Subcutaneous abdominal adipose tissue (tissue), 5 donors: ENCODE results near the gene ADORA1.

Source experiments
- H3K27ac ChIP-seq: one replicate; pipeline ENCODE4 v1.7.0; 2013; ENCODE audit warnings: low read depth, mild to moderate bottlenecking, inconsistent platforms, low read length, moderate library complexity
- H3K27me3 ChIP-seq, 5 donors: one replicate each; pipeline ENCODE4 v1.7.0; 2013; ENCODE audit warnings: low read length in 5 of 5, inconsistent platforms in 1 of 5; ENCODE audit not compliant: control insufficient read depth in 5 of 5, insufficient read depth in 4 of 5
- H3K36me3 ChIP-seq, 5 donors: one replicate each; pipeline ENCODE4 v1.7.0; 2013; ENCODE audit warnings: low read length in 5 of 5; ENCODE audit not compliant: control insufficient read depth in 5 of 5, insufficient read depth in 5 of 5
- H3K4me1 ChIP-seq, 5 donors: one replicate each; pipeline ENCODE4 v1.7.0; 2013; ENCODE audit warnings: low read length in 5 of 5, mild to moderate bottlenecking in 3 of 5, moderate library complexity in 1 of 5; ENCODE audit not compliant: control insufficient read depth in 5 of 5, insufficient read depth in 5 of 5
- H3K4me3 ChIP-seq, 5 donors: one replicate each; pipeline ENCODE4 v1.7.0; 2013; ENCODE audit warnings: low read length in 5 of 5, low read depth in 1 of 5
- H3K9ac ChIP-seq, 5 donors: one replicate each; pipeline ENCODE4 v1.7.0; 2013; ENCODE audit warnings: low read length in 5 of 5, mild to moderate bottlenecking in 4 of 5, moderate library complexity in 3 of 5
- H3K9me3 ChIP-seq, 5 donors: one replicate each; pipeline ENCODE4 v1.7.0; 2013; ENCODE audit warnings: low read length in 5 of 5; ENCODE audit not compliant: control insufficient read depth in 5 of 5
- donor health status: healthy.
- donor health status: healthy.
- donor health status: healthy.
- donor health status: healthy.
- donor health status: healthy.

Gene ADORA1

DNA sequence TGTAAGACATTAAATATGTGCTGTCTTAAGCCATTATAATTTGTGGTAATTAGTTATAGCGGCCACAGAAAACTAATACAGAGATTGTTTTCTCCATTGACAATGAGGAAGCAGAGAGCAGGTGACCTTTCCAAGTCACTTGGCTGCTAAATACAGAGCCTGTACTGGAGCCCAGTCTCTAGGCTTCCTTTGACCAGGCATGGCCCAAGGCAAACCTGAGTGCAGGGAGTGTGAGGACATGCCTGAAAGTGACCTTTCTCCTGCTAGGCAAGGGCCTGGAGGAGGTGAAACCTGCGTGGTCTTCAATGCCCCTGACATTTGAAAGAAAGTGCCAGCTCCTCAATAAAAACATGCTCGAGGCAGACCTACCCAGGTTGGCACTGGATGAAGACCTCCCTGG, 71.5 kb downstream of the ADORA1 start:
- no peaks in the 10 kb centered on the region for H3K36me3 ChIP-seq
- no peak overlapping the region for H3K4me3 ChIP-seq
- H3K27me3 ChIP-seq: no peaks in the 10 kb centered on the region
- no peak overlapping the region for H3K27ac ChIP-seq
- H3K9me3 ChIP-seq: no peaks in the 10 kb centered on the region
- H3K4me1 ChIP-seq: peaks cover 8 to 40% (median 31%) of the 10 kb centered on the region in 5 donors
- no peak overlapping the region for H3K9ac ChIP-seq

DNA sequence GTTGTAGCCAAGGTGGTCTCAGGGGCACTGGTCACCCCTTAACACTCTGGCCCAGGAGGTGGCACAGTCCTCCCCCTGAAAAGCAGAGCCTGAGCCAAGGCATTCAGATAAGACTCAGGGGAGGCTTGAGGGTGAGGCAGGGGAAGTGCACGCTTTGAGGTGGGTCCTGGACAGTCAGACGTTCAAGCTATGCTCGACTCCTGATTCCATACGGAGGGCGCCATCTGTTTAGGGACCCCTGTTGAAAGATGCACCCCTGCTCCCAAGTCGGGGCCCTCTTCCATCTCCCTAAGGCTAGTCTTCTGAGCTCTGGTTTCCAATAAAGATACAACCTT, 71.9 kb downstream of the ADORA1 start:
- H3K9me3 ChIP-seq: no peaks in the 10 kb centered on the region
- H3K27me3 ChIP-seq: no peaks in the 10 kb centered on the region
- peaks cover 8 to 40% (median 31%) of the 10 kb centered on the region in 5 donors for H3K4me1 ChIP-seq
- H3K4me3 ChIP-seq: no peak overlapping the region
- H3K27ac ChIP-seq: peak overlapping the region; percentile 21
- H3K36me3 ChIP-seq: no peaks in the 10 kb centered on the region
- no peak overlapping the region for H3K9ac ChIP-seq

DNA sequence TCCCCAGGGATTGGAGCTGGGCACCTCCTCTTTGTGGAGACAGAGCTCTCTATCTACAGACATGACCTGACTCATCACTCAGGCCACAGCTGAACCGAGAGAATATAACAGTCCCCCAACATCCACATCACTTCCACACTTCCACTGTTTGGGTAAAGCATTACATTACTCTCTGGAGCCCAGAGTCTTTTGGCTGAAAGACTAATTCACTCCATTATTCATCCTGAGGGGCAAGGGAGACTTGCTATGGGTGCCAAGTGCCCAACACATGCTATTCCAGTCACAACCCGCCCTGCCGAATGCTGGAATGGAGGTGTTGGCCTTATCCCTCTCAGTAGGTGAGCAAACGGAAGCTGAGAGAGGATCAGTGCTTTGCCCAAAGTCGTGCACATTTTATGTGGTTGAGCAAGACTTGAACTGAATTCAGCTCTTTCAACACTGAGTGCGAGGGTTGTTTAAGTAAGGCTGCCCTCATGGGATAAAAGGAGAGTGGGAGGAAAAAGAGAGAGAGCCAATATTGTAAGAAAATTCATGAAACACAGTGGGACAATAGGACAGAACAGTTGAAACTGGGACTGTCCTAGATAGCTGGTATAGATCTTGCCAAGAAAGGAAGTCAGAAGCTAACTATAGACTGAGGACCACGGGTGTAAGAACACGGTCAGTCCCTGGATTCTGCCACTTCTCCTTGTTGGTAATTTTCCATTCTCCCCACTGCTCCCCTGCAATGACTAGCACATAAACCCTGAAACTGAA, 72.5 kb downstream of the ADORA1 start:
- H3K4me3 ChIP-seq: peak overlapping the region in 1 of 5 donors; percentile 11
- H3K4me1 ChIP-seq: peaks cover 8 to 40% (median 31%) of the 10 kb centered on the region in 5 donors
- H3K9ac ChIP-seq: no peak overlapping the region
- H3K9me3 ChIP-seq: no peaks in the 10 kb centered on the region
- no peaks in the 10 kb centered on the region for H3K27me3 ChIP-seq
- no peaks in the 10 kb centered on the region for H3K36me3 ChIP-seq
- H3K27ac ChIP-seq: peak overlapping the region; percentile 21

DNA sequence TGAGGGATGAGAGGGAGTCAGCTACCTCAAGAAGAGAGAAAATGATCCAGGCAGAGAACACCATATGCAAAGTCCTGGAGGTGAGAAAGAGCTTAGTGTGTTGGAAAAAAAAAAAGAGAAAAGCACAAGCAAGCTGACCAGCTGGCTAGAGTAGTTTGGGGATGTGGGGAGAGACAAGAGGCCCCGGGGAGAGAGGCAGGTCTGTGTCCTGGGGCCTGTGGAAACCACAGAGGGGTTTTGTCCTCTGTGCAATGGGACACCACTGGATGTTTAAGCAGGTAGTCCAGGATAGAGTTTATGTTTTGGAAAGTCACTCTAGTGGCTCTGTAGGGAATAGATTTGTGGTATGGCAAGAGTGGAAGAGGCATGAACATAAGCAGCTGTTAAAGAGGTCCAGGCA, 73.4 kb downstream of the ADORA1 start:
- Histone ChIP-seq H3K27ac (peak overlapping the region; percentile 21), H3K9me3 (no peaks in the 10 kb centered on the region), H3K9ac (no peak overlapping the region), H3K4me3 (no peak overlapping the region), H3K27me3 (no peaks in the 10 kb centered on the region), H3K4me1 (peaks cover 8 to 40% (median 31%) of the 10 kb centered on the region in 5 donors), H3K36me3 (no peaks in the 10 kb centered on the region)

DNA sequence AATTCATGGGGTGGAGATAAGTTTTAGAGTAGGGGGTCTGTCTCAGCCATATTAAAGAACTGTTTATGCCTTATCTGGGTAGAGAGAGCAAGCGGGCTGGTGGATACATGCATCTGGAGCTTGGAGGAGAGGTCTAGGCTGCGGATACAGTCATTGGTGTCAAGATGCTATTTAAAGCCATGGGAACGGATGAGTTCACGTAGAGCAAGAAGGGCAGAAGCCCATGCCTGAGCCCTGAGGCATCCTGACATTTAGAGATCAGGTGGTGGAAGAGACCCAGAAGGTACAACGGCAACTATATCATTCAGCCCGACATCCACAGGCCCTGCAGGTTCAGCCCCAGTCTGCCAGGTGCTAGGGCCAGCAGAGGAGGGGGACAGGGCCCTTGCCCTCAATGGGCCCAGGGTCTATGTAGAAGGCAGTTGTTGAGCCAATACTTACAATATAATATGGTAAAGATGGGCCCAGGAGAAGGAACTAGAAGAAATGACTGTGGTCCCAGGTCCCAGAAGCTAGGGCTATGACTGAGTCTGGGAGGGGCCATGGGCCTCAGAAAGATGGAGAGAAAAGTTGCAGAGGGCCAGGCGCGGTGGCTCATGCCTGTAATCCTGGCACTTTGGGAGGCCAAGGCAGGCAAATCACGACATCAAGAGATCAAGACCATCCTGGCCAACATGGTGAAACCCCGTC, 74.1 kb downstream of the ADORA1 start:
- Histone ChIP-seq H3K27me3 (no peaks in the 10 kb centered on the region), H3K9ac (no peak overlapping the region), H3K9me3 (no peaks in the 10 kb centered on the region), H3K36me3 (no peaks in the 10 kb centered on the region), H3K27ac (no peak overlapping the region), H3K4me1 (peaks cover 8 to 40% (median 33%) of the 10 kb centered on the region in 5 donors), H3K4me3 (no peak overlapping the region)

DNA sequence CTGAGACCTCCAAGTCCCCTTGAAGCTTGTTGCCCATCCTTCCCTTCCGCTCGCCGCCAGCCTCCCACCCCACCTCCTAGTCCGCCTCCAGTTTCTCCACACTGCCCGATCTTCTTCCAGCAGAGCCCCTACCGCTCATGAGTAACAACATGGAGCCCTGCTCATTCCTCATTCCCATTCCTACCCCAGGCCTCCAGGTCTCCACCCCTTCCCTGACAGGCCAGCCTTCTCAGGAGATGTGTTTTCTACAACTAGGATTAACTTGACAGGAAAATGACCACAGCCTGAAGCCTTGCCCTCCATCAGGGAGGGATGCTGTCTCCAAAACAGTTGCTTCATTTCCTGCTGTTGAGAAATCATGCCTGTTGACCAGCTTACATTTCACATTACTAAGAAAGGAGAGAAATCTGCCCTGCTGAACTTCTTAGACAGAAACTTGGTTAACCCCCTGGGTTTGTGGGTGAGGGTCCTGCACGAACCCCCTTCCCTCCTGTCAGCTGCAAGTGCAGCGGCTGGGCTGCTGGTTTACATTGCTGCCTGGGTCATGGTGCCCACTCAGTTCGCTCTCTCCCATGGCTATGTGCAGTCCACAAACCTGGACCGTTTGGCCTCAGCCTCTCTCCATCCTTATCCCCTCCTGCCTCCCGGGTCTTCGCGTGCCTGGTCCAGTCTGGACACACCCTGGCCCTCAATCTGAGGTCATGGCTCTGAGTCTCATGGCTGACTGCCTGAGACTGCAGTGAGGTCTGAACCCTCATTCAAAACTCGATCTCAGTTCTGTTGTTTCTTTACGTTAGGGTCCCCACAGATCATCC, 75.1 kb downstream of the ADORA1 start:
- Histone ChIP-seq H3K4me3 (no peak overlapping the region), H3K9me3 (no peaks in the 10 kb centered on the region), H3K27me3 (no peaks in the 10 kb centered on the region), H3K36me3 (no peaks in the 10 kb centered on the region), H3K9ac (no peak overlapping the region), H3K27ac (peak overlapping the region; percentile 34), H3K4me1 (peaks cover 8 to 40% (median 33%) of the 10 kb centered on the region in 5 donors)

DNA sequence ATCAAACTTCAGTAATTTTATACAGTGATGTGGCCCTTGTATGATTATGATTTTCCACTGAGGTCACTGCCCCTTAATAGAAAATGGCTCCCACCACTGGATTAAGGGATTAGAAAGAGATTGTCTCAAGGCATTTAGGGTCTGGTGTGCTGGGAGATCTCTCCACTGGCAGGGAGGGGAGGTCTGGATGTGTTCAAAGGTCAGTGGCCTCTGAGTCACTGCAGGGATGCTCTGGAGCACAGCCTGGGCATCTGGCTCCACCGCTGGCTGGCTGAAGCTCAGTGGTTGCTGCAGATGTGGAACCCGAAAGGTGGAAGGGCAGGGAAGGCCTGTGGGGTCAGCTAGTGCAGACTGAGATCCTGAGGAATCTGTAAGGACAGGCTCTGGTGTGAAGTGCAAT, 77.2 kb downstream of the ADORA1 start:
- H3K9me3 ChIP-seq: no peaks in the 10 kb centered on the region
- no peaks in the 10 kb centered on the region for H3K36me3 ChIP-seq
- H3K27me3 ChIP-seq: no peaks in the 10 kb centered on the region
- no peak overlapping the region for H3K4me3 ChIP-seq
- H3K27ac ChIP-seq: no peak overlapping the region
- peaks cover 5 to 31% (median 25%) of the 10 kb centered on the region in 5 donors for H3K4me1 ChIP-seq
- H3K9ac ChIP-seq: no peak overlapping the region

DNA sequence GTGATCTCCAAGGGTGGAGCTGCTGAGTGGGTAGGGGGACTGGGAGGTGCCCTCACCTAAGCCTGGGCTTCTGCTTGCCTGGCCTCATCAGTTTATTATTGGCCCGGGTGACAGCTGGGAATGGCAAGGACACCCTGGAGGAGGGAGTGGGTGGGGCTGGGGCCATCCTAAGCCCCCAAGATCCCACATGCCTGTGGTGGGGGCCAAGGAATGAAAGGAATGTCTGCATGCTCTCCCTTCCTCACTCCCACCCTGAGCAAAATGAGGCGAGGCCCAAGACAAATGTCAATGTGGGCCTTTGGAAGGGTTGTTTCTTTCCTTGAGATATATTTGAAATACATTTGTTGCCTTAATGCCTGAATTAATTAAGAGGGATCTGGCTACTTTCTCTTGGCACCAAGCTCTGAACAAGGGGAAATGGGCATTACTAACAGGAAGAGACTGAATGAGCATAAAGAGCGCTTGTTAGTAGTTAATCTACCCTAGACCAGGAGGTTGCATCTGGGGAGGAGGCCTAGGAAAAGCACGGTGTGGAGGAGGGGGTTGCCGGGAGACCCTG, 78.7 kb downstream of the ADORA1 start:
- Histone ChIP-seq H3K4me1 (peaks cover 3 to 16% (median 10%) of the 10 kb centered on the region in 5 donors), H3K4me3 (no peak overlapping the region), H3K27ac (no peak overlapping the region), H3K9me3 (no peaks in the 10 kb centered on the region), H3K27me3 (no peaks in the 10 kb centered on the region), H3K36me3 (no peaks in the 10 kb centered on the region), H3K9ac (no peak overlapping the region)

DNA sequence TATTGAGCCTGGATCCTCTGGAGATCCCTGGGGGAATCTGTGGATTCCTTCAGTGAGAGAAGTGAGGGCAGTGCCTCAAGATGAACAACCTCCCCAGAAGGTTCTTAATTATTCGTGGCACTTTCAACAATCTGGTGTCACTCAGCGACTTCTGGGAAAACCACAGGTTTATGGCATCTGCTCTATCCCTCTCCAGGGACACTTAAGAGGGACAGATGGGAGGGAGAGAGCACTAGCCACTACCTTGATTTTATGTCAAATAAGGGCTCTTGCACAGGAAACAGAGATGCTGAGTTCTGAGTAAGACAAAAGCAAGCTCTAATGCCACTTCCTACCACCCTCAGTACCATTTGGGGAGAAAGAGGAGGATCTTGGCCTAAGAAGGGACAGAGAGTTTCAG, 80.2 kb downstream of the ADORA1 start:
- Histone ChIP-seq H3K4me3 (no peak overlapping the region), H3K9ac (no peak overlapping the region), H3K4me1 (peaks cover 2 to 5% (median 3%) of the 10 kb centered on the region in 5 donors), H3K9me3 (no peaks in the 10 kb centered on the region), H3K27me3 (no peaks in the 10 kb centered on the region), H3K36me3 (no peaks in the 10 kb centered on the region), H3K27ac (no peak overlapping the region)
